GM12878 (cell line): ENCODE data around the gene CHAF1A. TPM values are rescaled to one million over a fixed set of nuclear protein-coding genes. Genes with fewer than 3 reads are reported as not detected.

Source experiments
- ATAC-seq: fragments of 200-7000 bp; cut with Tn5 transposase; 3 replicates; pipeline ENCODE4 v1.9.1; 2020; ENCODE audit warnings: mild to moderate bottlenecking, moderate library complexity
- BruUV-seq: library from RNA; stranded (reverse); fragments of 400-500 nt; replicated peaks from 2 replicates; lab custom pipeline; 2021; lab: Mats Ljungman, UMichigan
- CTCF ChIA-PET: fragments of 300-600 bp; sonication (Branson Sonifier 250); formaldehyde crosslinking; extraction: SDS; loops from one replicate; lab custom pipeline; 2021; ENCODE audit warnings: inconsistent platforms; lab: Yijun Ruan, JAX
- POLR2A ChIA-PET: fragments of 350-600 bp; formaldehyde crosslinking; extraction: SDS; loops from one replicate; lab custom pipeline; 2021; ENCODE audit warnings: inconsistent platforms; lab: Charles Lee
- RAD21 ChIA-PET: fragments of 300-600 bp; sonication (Branson Sonifier 250); formaldehyde crosslinking; loops from one replicate; lab custom pipeline; 2023; ENCODE audit warnings: antibody characterized with exemption; ENCODE audit not compliant: unreplicated experiment; lab: Charles Lee
- SMC1A ChIA-PET: fragments of 300-600 bp; sonication (Branson Sonifier 250); formaldehyde crosslinking; loops from one replicate; lab custom pipeline; 2023; ENCODE audit not compliant: unreplicated experiment, uncharacterized antibody; lab: Charles Lee
- DNase-seq: peaks from one replicate; pipeline ENCODE4 v3.0.0-alpha.2; 2011; ENCODE audit warnings: low read depth, low spot score
- FAIRE-seq: peaks from 3 replicates; lab custom pipeline; 2011; peaks lifted over from hg19 to GRCh38; lab: Jason Lieb, UNC
- H2AFZ ChIP-seq: 2 replicates; pipeline ENCODE4 v1.6.0; 2011; ENCODE audit warnings: low read depth, low read length, control low read depth; ENCODE audit not compliant: control insufficient read depth
- H3K27ac ChIP-seq: 2 replicates; pipeline ENCODE4 v1.5.1; 2011; ENCODE audit warnings: control low read depth; ENCODE audit not compliant: control insufficient read depth, insufficient read depth
- H3K27me3 ChIP-seq, 2 experiments: replicated peaks in 1 of 2; 2 replicates each; pipeline versions ENCODE4 v1.6.0 to v1.6.1; 2011; ENCODE audit warnings: low read length in 1 of 2; ENCODE audit not compliant: control insufficient read depth in 2 of 2, insufficient read depth in 2 of 2
- H3K36me3 ChIP-seq, 2 experiments: 2 replicates each; pipeline ENCODE4 v1.5.1; 2011; ENCODE audit warnings: low read length in 1 of 2; ENCODE audit not compliant: control insufficient read depth in 2 of 2, insufficient read depth in 2 of 2
- H3K4me1 ChIP-seq: 2 replicates; pipeline ENCODE4 v1.6.1; 2011; ENCODE audit warnings: mild to moderate bottlenecking, low read length, moderate library complexity, mixed read lengths; ENCODE audit not compliant: control insufficient read depth, insufficient read depth
- H3K4me2 ChIP-seq: 2 replicates; pipeline ENCODE4 v1.6.0; 2011; ENCODE audit warnings: control low read depth; ENCODE audit not compliant: control insufficient read depth, insufficient read depth
- H3K4me3 ChIP-seq: fragments of 200-600 bp; sonication (generic); 2 replicates; pipeline ENCODE4 v1.5.1; 2016
- H3K79me2 ChIP-seq: 2 replicates; pipeline ENCODE4 v1.6.0; 2011; ENCODE audit warnings: low read length; ENCODE audit not compliant: control insufficient read depth, insufficient read depth
- H3K9ac ChIP-seq: 2 replicates; pipeline ENCODE4 v1.8.0; 2011; ENCODE audit warnings: low read length, control low read depth, mixed read lengths; ENCODE audit not compliant: control insufficient read depth, insufficient read depth
- H3K9me3 ChIP-seq: replicated peaks from 3 replicates; pipeline ENCODE4 v1.5.1; 2011; ENCODE audit warnings: mild to moderate bottlenecking, low read length; ENCODE audit not compliant: control insufficient read depth, insufficient read depth
- H4K20me1 ChIP-seq: 2 replicates; pipeline ENCODE4 v1.6.0; 2011; ENCODE audit not compliant: control insufficient read depth, insufficient read depth
- BCL11A ChIP-seq: IDR thresholded peaks from 2 replicates; pipeline ENCODE4 v1.6.1; 2011; ENCODE audit warnings: low read depth, low read length
- EGR1 ChIP-seq, 2 experiments: IDR thresholded peaks; 1 replicate in 1 of 2; 2 replicates in 1 of 2; pipeline ENCODE4 v1.6.1; 2011 to 2012; ENCODE audit warnings: low read depth in 2 of 2, low read length in 2 of 2, borderline replicate concordance in 1 of 2, mild to moderate bottlenecking in 1 of 2, moderate library complexity in 1 of 2
- IKZF2 ChIP-seq, 2 experiments: fragments of 450-650 bp; IDR thresholded peaks; 2 replicates each; pipeline ENCODE4 v1.6.1; 2017; ENCODE audit warnings: mild to moderate bottlenecking in 2 of 2, moderate library complexity in 2 of 2
- MTA2 ChIP-seq: fragments of 450-650 bp; IDR thresholded peaks from 2 replicates; pipeline ENCODE4 v1.6.1; 2016; ENCODE audit warnings: low read depth, mild to moderate bottlenecking, moderate library complexity
- POLR2A ChIP-seq: IDR thresholded peaks from 2 replicates; pipeline ENCODE4 v1.6.1; 2011; ENCODE audit warnings: low read depth, mild to moderate bottlenecking, low read length
- POLR2AphosphoS5 ChIP-seq: IDR thresholded peaks from 2 replicates; pipeline ENCODE4 v1.6.1; 2011; ENCODE audit warnings: mild to moderate bottlenecking, low read length, inconsistent platforms
- RUNX3 ChIP-seq: IDR thresholded peaks from 2 replicates; pipeline ENCODE4 v1.6.1; 2012; ENCODE audit warnings: low read length, inconsistent platforms
- SPI1 ChIP-seq: IDR thresholded peaks from 2 replicates; pipeline ENCODE4 v1.6.1; 2011; ENCODE audit warnings: low read depth, mild to moderate bottlenecking, low read length, moderate library complexity, borderline replicate concordance; ENCODE audit not compliant: insufficient read depth
- WRNIP1 ChIP-seq: IDR thresholded peaks from 2 replicates; pipeline ENCODE4 v1.6.1; 2011; ENCODE audit warnings: low read depth, low read length, improper control_type of control experiment, borderline replicate concordance
- WGBS: methylation state at CpG from one replicate; pipeline ENCODE4 v1.1.6; 2016; ENCODE audit warnings: low lambda C conversion rate; ENCODE audit not compliant: insufficient replicate concordance, insufficient coverage; ENCODE audit errors: missing lambda C conversion rate; 5-methylcytosine and 5-hydroxymethylcytosine counted together
- in situ Hi-C: fragments of 300-500 bp; cut with MboI; formaldehyde crosslinking; loops from 9 replicates; pipeline ENCODE4 v1.14.3; 2018; ENCODE audit warnings: mixed read lengths
- intact Hi-C: fragments of 100-400 bp; cut with micrococcal nuclease; formaldehyde crosslinking; loops from one replicate; pipeline ENCODE4 v1.14.2; 2022; ENCODE audit not compliant: unreplicated experiment
- polyA plus RNA-seq, 11 experiments: library from polyadenylated mRNA; depleted of rRNA in 4 of 11; unstranded in 6 of 11; stranded (reverse) in 5 of 11; fragments of >200 nt; fragmentation: Nextera tagmentation in 4 of 11; fragmentation: Illumina TruSeq in 1 of 11; extraction: Ambion mirVana in 4 of 11; extraction: Trizol in 1 of 11; gene quantifications; 1 replicate in 1 of 11; 2 replicates in 10 of 11; pipeline versions ENCODE4 v1.2.1 to v1.2.3, GENCODE V29; 2011 to 2016; ENCODE audit warnings: inconsistent platforms in 2 of 11, missing spikeins in 2 of 11, low read depth in 1 of 11
- total RNA-seq, 4 experiments: library from RNA; depleted of rRNA in 3 of 4; stranded (reverse); fragments of >200 nt in 3 of 4; fragmentation: Illumina TruSeq in 1 of 4; extraction: Trizol in 1 of 4; gene quantifications; 2 replicates each; pipeline versions ENCODE4 v1.2.1 to v1.2.3, GENCODE V29; 2013 to 2021

The CHAF1A gene
- total and polyA plus RNA-seq, 10 of the 15 experiments (the other 5 are each of a cell fraction or from before 2014, with no cell fraction given): 1.3 to 69.1 (median 34.2) TPM

- ATAC-seq (peak; percentile 6), FAIRE-seq (no peak), DNase-seq (no peak)
- H2AFZ ChIP-seq: no peak overlapping the region
- no peak overlapping the region for H3K4me3 ChIP-seq
- H3K4me2 ChIP-seq: peak overlapping the region; percentile 99
- H3K9ac ChIP-seq: peak overlapping the region; percentile 57
- CTCF ChIA-PET: interaction anchor here (0.7 to 3.3 kb wide), 8 partner anchors 9 to 102 kb away, joined by 3 to 17 read pairs (median 4); partner anchors contain the start of genes CHAF1A and SH3GL1
- peak overlapping the region; percentile 98 for H3K27ac ChIP-seq
- H3K36me3 ChIP-seq: peaks cover 20 to 44% of the 10 kb centered on the region in 2 experiments; a peak in 3 of 4 replicates
- 6% methylated on average over 19 of the region's 19 CpGs for WGBS
- H3K4me1 ChIP-seq: peaks cover 45% of the 10 kb centered on the region
- POLR2A ChIA-PET: interaction anchor here (0.6 to 1.3 kb wide), 7 partner anchors 11 to 36 kb away, joined by 3 to 6 read pairs (median 3); partner anchors contain the start of gene MPND
- SMC1A ChIA-PET: no interaction called here
- BruUV-seq: no TSS peak
- RAD21 ChIA-PET: no interaction called here
- H4K20me1 ChIP-seq: no peaks in the 10 kb centered on the region
- intact Hi-C loops: no loop called here
- in situ Hi-C loops: no loop called here
- no peaks in the 10 kb centered on the region for H3K9me3 ChIP-seq
- H3K79me2 ChIP-seq: peaks cover 53% of the 10 kb centered on the region
- TF ChIP-seq POLR2A: 0 out of 2 replicates have a peak, but pooled peaks have one; percentile 32
- TF ChIP-seq IKZF2 (IDR thresholded peaks at IDR 0.05): no peak
- 0 out of 2 replicates have a peak, but pooled peaks have one; percentile 8 for TF ChIP-seq RUNX3
- 0 out of 2 replicates have a peak, but pooled peaks have one; percentile 12 for TF ChIP-seq POLR2AphosphoS5
- 0 out of 2 replicates have a peak, but pooled peaks have one; percentile 4 for TF ChIP-seq BCL11A
- peak in 1 of 2 experiments; percentile 77; a peak in 1 of 3 replicates for TF ChIP-seq EGR1 (IDR thresholded peaks at IDR 0.05; ENCODE audit: borderline replicate concordance in 1 of 2, low read depth in 2 of 2, low read length in 2 of 2)
- no peak for TF ChIP-seq WRNIP1
- no peak for TF ChIP-seq MTA2
- TF ChIP-seq SPI1: peak; percentile 68
- H3K27me3 ChIP-seq: no peaks in the 10 kb centered on the region
These were observed 34.2 kb upstream of the CHAF1A start for GRCh38 chr19:4368128-4368820.
